Measurements from ENCODE around the gene ZNF695.
"Not testable (repeated sequence)": the region's sequence is repeated elsewhere in the genome, so short reads cannot be mapped to it uniquely, and the experiment has no call there.

ZNF695 gene

DNA sequence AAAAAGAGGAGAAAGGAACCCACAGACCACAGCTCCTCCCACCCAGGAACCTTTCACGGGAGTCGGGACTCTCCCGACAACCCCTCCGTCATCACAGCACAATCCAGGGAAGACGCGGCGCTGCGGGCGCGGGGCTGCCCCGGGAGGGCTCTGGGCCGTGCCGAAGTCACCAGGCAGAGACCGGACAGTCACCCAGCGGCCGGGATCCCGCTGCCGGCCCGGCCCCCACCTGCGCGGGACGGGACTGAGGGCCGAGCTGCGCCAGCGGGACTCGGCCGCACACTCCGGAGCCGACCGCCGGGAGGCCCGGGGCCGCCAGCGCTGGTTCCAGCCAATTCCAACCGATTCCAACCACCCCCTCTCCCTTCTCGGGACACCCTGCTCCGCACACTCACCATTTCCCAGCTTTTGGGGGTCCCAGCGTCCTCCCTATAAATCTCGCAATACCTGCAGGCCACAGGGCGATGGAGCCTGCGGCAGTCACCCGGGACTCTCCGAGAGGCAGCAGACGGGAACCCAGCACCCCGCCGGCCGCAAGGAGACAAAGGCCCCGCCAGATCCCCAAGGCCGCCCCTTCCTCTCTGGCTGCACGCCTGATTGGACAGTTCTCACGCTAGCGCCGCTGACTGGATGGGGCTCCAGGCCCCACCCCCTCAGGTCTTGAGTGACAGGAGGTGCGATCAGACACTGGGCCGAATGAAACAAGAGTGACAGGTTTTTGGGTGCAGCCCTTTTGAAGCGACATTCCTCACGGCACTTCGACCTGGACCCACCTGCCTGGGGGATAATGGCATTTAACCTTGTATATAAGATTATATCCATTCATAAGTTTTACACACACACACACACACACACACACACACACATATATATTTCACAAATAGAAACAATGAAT, at the start of gene ZNF695:
Gene ZNF695 (minus strand): TSS at position 547 of the 895 bp plus-strand sequence. CDS start 149 bp downstream, at position 398.
- peak in 49 of 51 donors; percentile 1 to 81 (median 49) for DNase-seq

DNA sequence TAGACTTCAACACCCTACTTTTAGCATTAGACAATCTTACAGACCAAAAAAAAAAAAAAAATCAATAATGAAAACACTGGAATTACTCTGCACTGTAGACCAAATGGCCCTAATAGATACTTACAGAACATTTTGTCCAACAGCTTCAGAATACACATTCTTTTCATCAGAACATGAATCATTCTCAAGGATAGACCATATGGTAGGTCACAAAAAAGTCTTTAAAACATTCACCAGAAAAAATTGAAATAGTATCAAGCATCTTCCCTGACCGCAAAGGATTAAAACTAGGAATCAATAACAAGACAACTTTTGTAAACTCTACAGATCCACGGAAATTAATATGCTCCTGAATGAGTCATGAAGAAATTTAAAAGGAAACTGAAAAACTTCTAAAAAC, 48.2 kb upstream of the ZNF695 start:
- no peak for DNase-seq

DNA sequence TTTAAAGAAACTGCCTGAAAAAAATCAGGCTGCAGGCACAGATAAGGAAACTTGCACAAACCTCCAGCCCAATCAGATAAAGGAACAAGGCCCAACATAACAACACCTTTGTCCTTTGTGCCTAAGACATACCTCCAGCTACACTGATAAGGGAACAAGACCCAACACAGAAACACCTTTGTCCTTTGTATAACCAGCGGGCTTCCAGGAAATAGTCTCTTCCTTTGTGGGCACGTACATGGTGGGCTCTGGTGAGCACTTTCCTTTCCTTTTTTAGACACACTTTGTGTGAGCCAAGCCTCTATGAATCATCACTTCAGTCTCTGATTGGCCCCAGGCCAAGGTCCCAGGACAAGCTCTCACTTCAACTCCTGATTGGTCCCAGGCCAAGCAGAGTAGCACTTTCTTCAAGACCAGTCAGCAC, 47.1 kb upstream of the ZNF695 start:
- DNase-seq, result no peak

DNA sequence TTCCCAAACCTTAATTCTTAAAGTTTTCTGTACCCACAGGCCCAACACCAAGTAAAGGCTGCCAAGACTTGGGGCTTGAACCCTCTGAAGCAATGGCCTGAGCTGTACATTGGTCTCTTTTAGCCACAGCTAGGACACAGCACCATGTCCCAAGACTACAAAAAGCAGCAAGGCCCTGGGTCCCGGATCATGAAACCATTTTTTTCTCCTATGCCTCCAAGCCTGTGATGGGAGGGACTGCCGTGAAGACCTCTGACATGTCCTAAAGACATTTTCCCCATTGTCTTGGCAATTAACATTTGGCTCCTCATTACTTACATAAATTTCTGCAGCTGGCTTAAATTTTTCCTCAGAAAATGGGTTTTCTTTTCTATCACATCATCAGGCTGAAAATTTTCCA, 39.8 kb upstream of the ZNF695 start:
- DNase-seq, result no peak

DNA sequence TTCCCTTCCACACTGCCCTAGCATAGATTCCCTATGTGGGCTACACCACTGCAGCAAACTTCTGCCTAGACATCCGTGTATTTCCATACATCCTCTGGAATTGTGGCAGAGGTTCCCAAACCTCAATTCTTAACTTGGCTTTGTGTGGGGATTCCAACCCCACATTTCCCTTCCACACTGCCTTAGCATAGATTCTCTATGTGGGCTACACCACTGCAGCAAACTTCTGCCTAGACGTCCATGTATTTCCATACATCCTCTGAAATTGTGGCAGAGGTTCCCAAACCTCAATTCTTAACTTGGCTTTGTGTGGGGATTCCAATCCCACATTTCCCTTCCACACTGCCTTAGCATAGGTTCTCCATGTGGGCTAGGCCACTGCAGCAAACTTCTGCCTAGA, 39.4 kb upstream of the ZNF695 start:
- no peak for DNase-seq

DNA sequence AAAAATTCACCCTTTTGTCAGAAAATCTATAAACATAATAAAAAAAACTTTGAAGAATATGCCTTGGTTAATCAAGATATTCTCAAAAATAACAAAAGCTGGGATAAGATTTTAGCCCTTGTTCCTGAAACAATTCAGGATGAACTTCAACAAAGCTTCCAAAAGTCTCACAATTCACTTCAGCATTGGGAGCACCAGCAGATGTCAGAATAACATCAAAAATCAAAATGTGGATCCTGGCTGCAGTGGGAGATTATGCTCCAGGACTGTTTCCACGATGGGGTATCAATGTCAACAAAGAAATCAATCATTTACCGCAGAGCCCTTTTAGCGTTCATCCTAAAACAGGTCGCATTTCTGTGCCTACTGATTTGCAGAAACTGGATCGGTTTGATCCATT, 35.5 kb upstream of the ZNF695 start:
- no peak for DNase-seq

DNA sequence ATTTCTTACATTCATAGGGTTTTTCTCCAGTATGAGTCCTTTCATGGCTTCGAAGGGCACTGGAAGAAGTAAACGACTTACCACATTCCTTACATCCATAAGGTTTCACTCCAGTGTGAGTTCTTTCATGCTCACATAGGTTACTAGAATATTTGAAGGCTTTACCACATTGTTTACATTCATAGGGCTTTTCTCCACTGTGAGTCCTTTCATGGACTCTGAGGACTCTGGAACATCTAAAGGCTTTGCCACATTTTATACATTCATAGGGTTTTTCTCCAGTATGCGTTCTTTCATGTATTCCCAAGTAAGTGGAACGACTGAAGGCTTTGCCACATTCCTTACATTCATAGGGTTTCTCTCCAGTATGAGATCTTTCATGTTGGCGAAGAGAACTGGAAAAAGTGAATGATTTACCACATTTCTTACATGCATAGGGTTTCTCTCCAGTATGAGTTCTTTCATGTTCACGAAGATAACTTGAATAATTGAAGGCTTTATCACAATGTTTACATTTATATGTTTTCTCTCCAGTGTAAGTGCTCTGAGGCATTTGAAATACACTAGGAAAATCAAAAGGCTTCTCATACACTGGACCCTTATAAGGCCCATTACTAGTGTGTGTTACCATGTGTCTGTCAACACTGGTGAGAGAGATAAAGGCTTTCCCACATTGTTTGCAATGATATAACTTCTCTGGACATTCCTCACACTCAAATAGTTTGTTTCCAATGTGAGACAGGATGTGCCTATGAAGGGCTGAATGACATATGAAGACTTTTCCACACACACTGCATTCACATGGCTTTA, 29.9 kb upstream of the ZNF695 start:
- DNase-seq, result no peak

DNA sequence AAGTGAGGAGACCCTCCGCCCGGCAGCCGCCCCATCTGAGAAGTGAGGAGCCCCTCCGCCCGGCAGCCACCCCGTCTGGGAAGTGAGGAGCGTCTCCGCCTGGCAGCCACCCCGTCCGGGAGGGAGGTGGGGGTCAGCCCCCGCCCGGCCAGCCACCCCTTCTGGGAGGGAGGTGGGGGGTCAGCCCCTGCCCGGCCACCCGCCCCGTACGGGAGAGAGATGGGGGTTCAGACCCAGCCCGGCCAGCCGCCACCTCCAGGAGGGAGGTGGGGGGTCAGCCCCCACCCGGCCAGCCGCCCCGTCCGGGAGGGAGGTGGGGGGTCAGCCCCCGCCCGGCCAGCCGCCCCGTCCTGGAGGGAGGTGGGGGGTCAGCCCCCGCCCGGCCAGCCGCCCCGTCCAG, 24.4 kb upstream of the ZNF695 start:
- DNase-seq, result not testable (repeated sequence)

DNA sequence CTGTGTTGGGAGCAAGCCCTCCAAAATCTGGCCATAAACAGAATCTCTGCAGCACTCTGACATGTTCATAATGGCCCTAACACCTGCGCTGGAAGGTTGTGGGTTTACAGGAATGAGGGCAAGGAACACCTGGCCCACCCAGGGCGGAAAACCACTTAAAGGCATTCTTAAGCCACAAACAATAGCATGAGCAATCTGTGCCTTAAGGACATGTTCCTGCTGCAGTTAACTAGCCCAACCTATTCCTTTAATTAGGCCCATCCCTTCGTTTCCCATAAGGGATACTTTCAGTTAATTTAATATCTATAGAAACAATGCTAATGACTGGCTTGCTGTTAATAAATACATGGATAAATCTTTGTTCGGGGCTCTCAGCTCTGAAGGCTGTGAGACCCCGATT, 16.8 kb upstream of the ZNF695 start:
- DNase-seq, result not testable (repeated sequence)

DNA sequence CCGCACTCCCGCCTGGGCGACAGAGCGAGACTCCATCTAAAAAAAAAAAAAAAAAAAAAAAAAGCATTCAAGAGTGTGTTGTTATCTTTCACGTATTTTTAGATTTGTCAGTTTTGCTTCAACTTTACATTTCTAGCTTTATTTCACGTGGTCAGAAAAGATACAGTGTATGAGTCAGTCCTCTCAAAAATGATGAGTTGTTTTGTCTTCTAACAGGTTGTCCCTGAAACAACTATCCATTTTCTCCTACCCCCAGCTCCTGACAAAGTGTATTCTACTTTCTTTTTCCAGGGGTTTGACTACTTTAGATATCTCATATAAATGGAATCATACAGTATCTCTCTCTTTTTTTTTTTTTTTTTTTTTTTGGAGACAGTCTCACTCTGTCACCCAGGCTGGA, 5.5 kb upstream of the ZNF695 start:
- no peak for DNase-seq

DNA sequence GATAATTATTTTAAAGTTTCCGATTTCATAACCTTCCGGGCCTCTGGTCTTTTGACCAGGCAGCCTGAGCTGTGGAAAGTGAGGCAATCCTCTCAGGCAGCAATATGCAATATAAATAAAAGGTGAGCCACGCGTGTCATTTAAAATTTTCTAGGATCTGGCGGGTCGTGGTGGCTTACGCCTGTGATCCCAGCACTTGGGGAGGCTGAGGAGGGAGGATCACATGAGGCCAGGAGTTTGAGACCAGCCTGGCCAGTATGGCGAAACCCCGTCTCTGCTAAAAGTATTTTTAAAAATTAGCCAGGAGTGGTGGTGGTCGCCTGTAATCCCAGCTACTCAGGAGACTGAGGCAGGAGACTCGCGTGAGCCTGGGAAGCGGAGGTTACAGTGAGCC, 546 bp upstream of the ZNF695 start:
- DNase-seq, result no peak

DNA sequence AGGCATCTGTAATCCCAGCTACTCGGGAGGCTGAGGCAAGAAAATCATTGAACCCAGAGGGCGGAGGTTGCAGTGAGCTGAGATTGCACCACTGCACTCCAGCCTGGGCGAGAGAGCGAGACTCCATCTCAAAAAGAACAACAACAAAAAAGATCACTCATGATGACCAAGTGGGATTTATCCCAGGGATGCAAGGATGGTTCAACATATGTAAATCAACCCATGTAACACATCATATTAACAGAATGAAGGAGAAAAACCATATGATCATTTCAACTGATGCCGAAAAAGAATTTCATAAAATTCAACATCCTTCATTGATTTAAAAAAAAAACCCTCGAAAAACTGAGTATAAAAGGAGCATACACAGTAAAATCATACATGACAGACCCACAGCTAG, 3.8 kb downstream of the ZNF695 start:
- not testable (repeated sequence) for DNase-seq

DNA sequence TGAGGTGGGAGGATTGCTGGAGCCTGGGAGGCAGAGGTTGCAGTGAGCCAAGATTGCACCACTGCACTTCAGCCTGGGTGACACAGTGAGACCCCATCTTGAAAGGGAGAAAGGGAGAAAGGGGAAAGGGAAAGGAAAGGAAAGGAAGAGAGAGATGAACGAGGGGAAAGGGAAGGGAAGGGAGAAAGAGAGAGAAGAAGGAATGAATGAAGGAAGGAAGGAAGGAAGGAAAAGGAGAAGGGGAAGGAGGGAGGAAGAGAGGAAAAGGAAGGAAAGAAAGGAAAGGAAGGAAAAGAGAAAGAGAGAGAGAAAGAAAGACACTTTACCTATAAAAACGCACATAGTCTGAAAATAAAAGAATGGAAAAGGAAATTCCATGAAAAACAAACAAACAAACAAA, 18.0 kb downstream of the ZNF695 start:
- no peak for DNase-seq

DNA sequence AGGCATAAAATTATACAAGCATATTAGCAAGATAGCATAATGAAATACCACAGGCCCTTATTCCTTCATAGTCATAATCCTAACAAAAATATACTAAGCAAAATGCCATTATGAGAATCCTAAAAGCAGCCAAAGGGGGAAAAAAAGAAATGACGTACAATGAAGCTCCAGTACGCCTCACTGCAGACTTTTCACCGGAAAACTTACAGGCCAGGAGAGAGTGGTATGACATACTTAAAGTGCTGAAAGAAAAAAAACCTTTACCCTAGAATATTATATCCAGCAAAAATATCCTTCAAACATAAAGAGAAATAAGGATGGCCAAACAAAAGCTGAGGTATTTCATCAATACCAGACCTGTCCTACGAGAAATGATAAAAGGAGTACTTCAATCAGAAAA, 19.5 kb downstream of the ZNF695 start:
- no peak for DNase-seq

DNA sequence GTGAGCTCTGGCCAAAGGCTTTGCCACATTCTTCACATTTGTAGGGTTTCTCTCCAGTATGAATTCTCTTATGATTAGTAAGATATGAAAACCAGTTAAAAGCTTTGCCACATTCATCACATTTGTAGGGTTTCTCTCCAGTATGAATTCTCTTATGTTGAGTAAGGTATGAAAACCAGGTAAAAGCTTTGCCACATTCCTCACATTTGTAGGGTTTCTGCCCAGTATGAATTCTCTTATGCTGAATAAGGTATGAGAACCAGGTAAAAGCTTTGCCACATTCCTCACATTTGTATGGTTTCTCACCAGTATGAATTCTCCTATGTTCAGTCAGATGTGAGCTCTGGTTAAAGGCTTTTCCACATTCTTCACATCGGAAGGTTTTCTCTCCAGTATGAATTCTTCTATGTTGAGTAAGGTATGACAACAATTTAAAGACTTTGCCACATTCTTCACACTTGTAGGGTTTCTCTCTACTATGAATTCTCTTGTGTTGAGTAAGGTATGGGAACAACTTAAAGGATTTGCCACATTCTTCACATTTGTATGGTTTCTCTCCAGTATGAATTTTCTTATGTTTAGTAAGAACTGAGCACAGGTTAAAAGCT, 20.7 kb downstream of the ZNF695 start:
- no peak for DNase-seq

DNA sequence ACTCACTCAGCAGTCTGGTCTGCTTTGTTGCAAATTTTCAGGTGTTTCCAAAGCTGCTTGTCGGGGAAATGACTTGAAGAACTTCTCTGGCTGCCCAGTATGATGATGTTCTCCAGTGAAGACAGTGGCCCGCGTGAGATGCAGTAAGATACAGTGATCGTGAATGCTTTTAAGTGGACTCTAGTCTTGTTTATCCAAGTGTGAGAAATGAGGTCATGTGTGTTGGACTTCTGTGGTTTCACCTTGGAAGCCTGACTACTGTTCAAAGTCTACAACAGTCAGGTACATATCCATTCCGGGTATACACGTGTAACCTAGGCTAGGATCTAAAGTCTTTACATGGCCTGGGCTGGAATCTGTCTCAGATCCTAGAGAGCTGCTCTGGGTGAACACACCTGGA, 29.1 kb downstream of the ZNF695 start:
- DNase-seq, result no peak

DNA sequence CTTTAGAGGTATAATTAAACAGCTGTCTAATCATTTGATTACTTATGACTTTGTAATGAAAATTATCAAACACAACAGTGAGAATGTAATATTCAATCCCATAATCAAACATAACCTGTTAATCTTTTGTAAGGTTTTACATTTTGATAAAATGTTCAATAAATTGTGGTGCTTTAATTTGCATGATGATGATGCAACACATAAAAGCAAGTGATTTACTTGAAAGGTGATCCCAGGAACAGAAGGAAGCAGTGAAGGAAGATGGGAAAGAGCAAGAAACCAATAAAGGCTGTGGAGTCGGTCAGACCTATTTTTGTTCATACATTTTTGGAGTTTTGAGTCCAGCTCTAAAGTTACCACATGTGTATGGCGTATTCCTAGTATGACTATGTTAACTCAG, 29.6 kb downstream of the ZNF695 start:
- no peak for DNase-seq

DNA sequence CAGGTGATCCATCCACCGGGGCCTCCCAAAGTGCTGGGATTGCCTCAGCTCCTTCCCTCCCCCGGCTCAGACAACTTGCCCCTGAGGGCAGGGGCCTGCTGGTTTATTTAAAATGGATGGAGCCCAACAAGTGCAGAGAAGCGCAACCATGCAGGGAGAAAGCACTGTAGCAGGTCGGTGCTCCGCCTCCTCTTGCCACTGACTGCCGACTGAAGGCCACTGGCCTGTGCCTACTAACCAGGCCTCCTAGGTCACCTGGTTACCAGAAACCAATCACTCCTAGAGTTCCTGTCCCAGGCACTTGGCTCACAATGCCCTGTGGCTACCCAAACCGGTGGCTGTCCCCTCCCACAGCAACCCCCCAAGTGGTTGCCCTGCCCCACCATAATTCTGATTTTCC, 35.9 kb downstream of the ZNF695 start:
- no peak for DNase-seq

DNA sequence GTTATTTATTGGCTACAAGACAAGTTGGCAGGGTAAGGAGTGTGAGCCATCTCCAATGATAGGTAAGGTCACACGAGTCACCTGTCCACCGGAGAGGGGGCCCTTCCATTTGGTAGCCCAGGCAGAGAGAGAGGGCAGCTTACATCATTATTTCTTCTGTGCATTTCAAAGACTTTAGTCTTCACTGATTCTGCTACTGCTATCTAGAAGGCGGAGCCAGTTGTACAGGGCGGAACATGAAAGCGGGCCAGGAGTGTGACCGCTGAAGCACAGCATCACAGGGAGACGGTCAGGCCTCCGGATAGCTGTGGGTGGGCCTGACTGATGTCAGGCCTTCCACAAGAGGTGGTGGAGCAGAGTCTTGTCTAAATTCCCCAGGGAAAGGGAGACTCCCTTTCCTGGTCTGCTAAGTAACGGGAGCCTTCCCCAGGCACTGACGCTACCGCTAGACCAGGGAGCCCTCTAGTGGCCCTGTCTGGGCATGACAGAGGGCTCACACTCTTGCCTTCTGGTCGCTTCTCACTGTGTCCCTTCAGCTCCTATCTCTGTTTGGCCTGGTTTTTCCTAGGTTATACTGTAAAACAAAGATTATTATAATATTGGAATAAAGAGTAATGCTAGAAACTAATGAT, 36.7 kb downstream of the ZNF695 start:
- DNase-seq, result peak in 21 of 51 donors; percentile 1 to 54 (median 19)

DNA sequence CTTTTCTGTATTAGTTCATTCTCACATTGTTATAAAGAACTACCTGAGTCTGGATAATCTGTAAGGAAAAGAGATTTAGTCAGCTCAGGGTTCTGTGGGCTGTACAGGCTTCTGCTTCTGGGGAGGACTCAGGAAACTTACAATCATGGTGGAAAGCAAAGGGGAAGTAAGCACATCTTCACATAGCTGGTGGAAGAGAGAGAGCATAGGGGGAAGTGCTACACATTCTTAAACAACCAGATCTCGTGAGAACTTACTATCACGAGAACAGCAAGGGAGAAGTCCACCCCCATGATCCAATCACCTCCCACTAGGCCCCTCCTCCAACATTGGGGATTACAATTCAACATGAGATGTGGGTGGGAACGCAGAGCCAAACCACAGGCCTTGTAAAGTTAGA, 38.2 kb downstream of the ZNF695 start:
- no peak for DNase-seq

DNA sequence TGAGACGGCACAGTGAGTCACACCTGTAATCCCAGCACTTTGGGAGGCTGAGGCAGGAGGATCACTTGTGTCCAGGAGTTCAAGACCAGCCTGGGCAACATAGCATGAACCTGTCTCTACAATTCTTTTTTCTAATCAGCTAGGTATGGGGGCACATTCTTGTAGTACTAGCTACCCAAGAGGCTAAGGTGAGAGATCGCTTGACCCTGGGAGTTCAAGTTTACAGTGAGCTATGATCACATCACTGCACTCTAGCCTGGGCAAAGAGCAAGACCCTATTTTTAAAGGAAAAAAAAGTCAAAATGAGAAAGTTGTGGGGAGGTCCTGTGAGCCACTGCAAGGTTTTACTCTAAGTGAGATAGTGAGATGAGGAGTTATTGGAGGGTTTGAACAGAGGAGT, 41.4 kb downstream of the ZNF695 start:
- no peak for DNase-seq
